OCI-LY3 (cell line): ENCODE data around the gene LEFTY2.

Source experiments
- H2AFZ ChIP-seq: fragments of 200-600, 300-600 bp; shearing (Covaris generic); 2 replicates; pipeline ENCODE4 v1.6.0; 2014; ENCODE audit warnings: antibody characterized with exemption, low read depth, low read length
- H3K27ac ChIP-seq: fragments of 200-600, 300-600 bp; sonication (generic); 2 replicates; pipeline ENCODE4 v1.5.1; 2014; ENCODE audit warnings: mild to moderate bottlenecking, low read length, moderate library complexity, mixed read lengths
- H3K27me3 ChIP-seq: fragments of 200-600, 300-600 bp; sonication (generic); 2 replicates; pipeline ENCODE4 v1.6.1; 2014; ENCODE audit warnings: low read depth, low read length, mixed read lengths
- H3K36me3 ChIP-seq: fragments of 200-600, 300-600 bp; sonication (generic); replicated peaks from 2 replicates; pipeline ENCODE3; 2014; ENCODE audit warnings: low read depth, low read length, mixed read lengths
- H3K4me1 ChIP-seq: fragments of 300-600, 200-600 bp; sonication (generic); 2 replicates; pipeline ENCODE4 v1.6.1; 2014; ENCODE audit warnings: low read length, mixed read lengths
- H3K4me2 ChIP-seq: fragments of 200-600, 300-600 bp; sonication (generic); 2 replicates; pipeline ENCODE4 v1.6.1; 2014; ENCODE audit warnings: low read length, mixed read lengths
- H3K4me3 ChIP-seq: fragments of 300-600, 200-600 bp; sonication (generic); 2 replicates; pipeline ENCODE4 v1.5.1; 2014; ENCODE audit warnings: antibody characterized with exemption, mild to moderate bottlenecking, low read length, moderate library complexity
- H3K79me2 ChIP-seq: fragments of 300-600, 200-600 bp; shearing (Covaris generic); 2 replicates; pipeline ENCODE4 v1.6.1; 2014; ENCODE audit warnings: mild to moderate bottlenecking, low read length, mixed read lengths
- H3K9ac ChIP-seq: fragments of 300-600, 200-600 bp; shearing (Covaris generic); 2 replicates; pipeline ENCODE4 v1.6.0; 2014; ENCODE audit warnings: mild to moderate bottlenecking, low read length, moderate library complexity
- H3K9me3 ChIP-seq: fragments of 200-600, 300-600 bp; shearing (Covaris generic); 2 replicates; pipeline ENCODE4 v1.6.1; 2014; ENCODE audit warnings: low read length, mixed read lengths; ENCODE audit not compliant: insufficient read depth
- H4K20me1 ChIP-seq: fragments of 200-600, 300-600 bp; sonication (generic); 2 replicates; pipeline ENCODE4 v1.6.1; 2016; ENCODE audit warnings: low read length, mixed read lengths; ENCODE audit not compliant: insufficient read depth
- CTCF ChIP-seq: fragments of 200-600, 300-600 bp; sonication (generic); IDR thresholded peaks from 2 replicates; pipeline ENCODE4 v1.5.1; 2014; ENCODE audit warnings: antibody characterized with exemption, low read length, low read depth
- EZH2phosphoT487 ChIP-seq: fragments of 200-600 bp; shearing (Covaris generic); IDR thresholded peaks from 2 replicates; pipeline ENCODE4 v1.6.1; 2018; ENCODE audit warnings: antibody characterized with exemption, mixed run types, low read depth

The LEFTY2 gene

DNA sequence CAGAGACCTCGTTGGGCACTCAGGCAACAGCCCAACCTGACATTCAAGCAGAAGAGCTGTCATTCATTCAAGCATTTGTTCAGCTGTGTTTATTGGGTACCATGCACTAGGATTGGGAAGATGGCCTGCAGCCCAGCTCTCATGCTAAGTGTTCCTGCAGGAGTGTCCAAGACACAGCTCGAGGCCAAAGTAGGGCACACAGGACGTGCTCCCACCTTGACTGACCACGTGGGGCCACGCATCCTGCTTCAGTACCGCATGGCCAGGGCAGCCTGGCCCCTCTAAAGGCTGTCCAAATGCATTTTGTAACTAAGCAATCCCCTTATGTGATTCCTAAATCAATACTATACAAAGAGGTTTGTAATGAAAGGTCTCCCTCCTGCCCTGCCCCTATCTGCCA is 26.6 kb downstream of the LEFTY2 start:
- Histone ChIP-seq H2AFZ (no peak overlapping the region), H3K36me3 (peaks cover 26% of the 10 kb centered on the region), H3K4me1 (peaks cover 37% of the 10 kb centered on the region), H3K9me3 (no peaks in the 10 kb centered on the region), H3K9ac (no peak overlapping the region), H3K27me3 (no peaks in the 10 kb centered on the region), H3K27ac (no peak overlapping the region), H4K20me1 (0 out of 2 replicates have a peak, but pooled peaks cover under 1% of the 10 kb centered on the region), H3K79me2 (peaks cover 1% of the 10 kb centered on the region; the same call in 1 of the 2 replicates), H3K4me3 (no peak overlapping the region), H3K4me2 (no peak overlapping the region)
- TF ChIP-seq EZH2phosphoT487: no peak
- TF ChIP-seq CTCF: no peak

GRCh38 chr1:225911191-225912130 is 29.6 kb downstream of the LEFTY2 start:
- peak overlapping the region; percentile 89 for H2AFZ ChIP-seq
- peak overlapping the region; percentile 66 for H3K9ac ChIP-seq
- H3K4me3 ChIP-seq: peak overlapping the region; percentile 75
- H4K20me1 ChIP-seq: no peaks in the 10 kb centered on the region
- H3K79me2 ChIP-seq: no peaks in the 10 kb centered on the region
- H3K4me2 ChIP-seq: peak overlapping the region; percentile 90
- H3K27me3 ChIP-seq: no peaks in the 10 kb centered on the region
- no peaks in the 10 kb centered on the region for H3K9me3 ChIP-seq
- peaks cover 24% of the 10 kb centered on the region for H3K4me1 ChIP-seq
- 0 out of 2 replicates have a peak overlapping the region, but pooled peaks have one; percentile 3 for H3K27ac ChIP-seq
- H3K36me3 ChIP-seq: no peaks in the 10 kb centered on the region
- TF ChIP-seq EZH2phosphoT487 (no peak), CTCF (peak; percentile 99)

DNA sequence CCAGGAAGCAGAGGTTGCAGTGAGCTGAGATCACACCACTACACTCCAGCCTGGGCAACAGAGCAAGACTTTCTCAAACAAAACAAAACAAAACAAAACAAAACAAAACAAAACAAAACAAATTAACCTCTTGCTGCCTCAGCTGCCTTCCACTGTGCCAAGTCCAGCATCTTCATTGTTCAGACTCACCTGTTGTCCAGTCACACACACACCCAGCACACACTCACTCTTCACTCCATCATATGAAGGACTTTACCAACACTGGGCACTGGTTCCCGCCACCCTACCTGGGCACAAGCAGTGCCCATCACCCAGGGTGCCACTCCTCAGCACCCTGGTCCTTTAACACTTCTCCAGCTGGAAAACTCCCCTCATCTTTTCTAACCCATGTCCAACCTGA is 31.5 kb downstream of the LEFTY2 start:
- H3K4me3 ChIP-seq: no peak overlapping the region
- TF ChIP-seq EZH2phosphoT487 (no peak), CTCF (no peak)
- no peak overlapping the region for H3K27ac ChIP-seq
- no peak overlapping the region for H3K4me2 ChIP-seq
- H3K9ac ChIP-seq: no peak overlapping the region
- no peaks in the 10 kb centered on the region for H3K36me3 ChIP-seq
- no peaks in the 10 kb centered on the region for H3K27me3 ChIP-seq
- no peak overlapping the region for H2AFZ ChIP-seq
- no peaks in the 10 kb centered on the region for H4K20me1 ChIP-seq
- H3K9me3 ChIP-seq: no peaks in the 10 kb centered on the region
- peaks cover 24% of the 10 kb centered on the region for H3K4me1 ChIP-seq
- no peaks in the 10 kb centered on the region for H3K79me2 ChIP-seq

- Histone ChIP-seq H3K27me3 (no peaks in the 10 kb centered on the region), H3K36me3 (no peaks in the 10 kb centered on the region), H3K27ac (no peak overlapping the region), H3K79me2 (no peaks in the 10 kb centered on the region), H3K4me2 (no peak overlapping the region), H2AFZ (no peak overlapping the region), H3K4me1 (peaks cover 24% of the 10 kb centered on the region), H3K9me3 (no peaks in the 10 kb centered on the region), H4K20me1 (no peaks in the 10 kb centered on the region), H3K9ac (no peak overlapping the region), H3K4me3 (no peak overlapping the region)
- TF ChIP-seq EZH2phosphoT487 (no peak), CTCF (no peak)
Observed at GRCh38 chr1:225908773-225909172, 32.2 kb downstream of the LEFTY2 start.
